ENCODE measurements around the gene ELSPBP1.

DNA sequence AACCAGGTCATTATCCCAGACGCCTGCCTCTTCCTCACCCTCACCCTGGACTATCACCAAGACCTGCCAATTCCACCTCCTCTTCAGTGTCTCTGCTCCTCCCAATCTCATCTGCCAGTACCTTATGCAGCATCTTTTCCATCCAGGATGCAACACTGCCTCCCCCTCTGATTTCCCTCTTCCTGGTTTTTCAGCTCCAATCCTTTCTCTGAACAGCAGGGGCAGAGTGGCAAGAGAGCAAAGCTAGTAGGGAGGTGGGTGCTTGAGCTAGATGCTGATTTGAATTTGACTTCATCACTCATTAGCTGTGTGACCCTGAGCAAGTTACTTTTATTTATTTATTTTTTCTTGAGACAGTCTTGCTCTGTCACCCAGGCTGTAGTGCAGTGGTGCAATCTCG is 75.0 kb downstream of the ELSPBP1 start:
- TF ChIP-seq CTCF (IDR thresholded peaks at IDR 0.05) (no peak), EP300 (IDR thresholded peaks at IDR 0.05) (no peak)

All from upper lobe of left lung (tissue), 4 donors.